Activated CD4-positive, alpha-beta T cell treated with anti-CD3 and anti-CD28 coated beads, Interleukin-10, Interleukin-2, amounts not matched to agents 100 ng/mL and 50 ng/mL, durations not matched to agents 16 hours and 8 hours (primary cell): ENCODE data around the gene C9.
"Not testable (repeated sequence)": the region's sequence is repeated elsewhere in the genome, so short reads cannot be mapped to it uniquely, and the experiment has no call there.

ENCODE experiments used
- DNase-seq: peaks from one replicate; pipeline ENCODE4 v3.0.0-alpha.2; 2020

C9 gene

DNA sequence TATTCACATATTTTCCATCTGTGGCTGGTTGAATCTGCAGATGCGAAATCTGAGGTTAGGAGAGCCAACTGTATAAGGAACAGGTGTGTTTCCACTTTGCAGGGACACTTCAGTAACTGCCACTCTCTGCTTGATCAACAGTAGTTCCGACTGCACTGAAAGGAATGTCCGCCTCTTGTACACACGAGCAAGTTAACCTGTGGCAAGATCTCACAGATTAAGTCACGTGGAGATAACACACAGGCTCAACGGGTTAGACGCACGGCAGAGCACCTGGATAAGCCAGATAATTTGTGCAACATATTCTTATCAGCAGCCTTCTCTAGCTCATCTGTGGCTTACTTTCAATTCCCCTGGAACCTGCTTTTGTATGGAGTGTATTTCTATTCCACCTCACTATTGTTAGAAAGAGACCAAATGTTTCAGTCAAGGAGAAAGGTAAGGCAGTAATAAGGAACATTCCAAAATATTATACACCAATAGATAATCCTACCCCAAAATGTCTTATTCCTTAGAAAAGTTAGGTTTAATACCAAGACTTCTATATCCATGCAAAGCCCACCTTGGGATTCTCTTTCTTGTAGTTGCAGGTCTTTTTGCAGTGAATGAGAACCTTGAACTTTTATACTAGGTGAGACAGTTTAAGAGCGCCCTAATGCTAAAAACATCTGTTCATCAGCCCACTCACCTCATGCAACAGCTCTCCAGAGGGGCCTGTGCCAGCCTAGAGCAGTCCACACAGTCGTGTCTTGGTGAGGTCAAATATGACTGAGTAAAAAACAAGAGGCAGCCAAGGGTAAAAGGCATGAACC is 6.5 kb upstream of the C9 start:
- no peak for DNase-seq

DNA sequence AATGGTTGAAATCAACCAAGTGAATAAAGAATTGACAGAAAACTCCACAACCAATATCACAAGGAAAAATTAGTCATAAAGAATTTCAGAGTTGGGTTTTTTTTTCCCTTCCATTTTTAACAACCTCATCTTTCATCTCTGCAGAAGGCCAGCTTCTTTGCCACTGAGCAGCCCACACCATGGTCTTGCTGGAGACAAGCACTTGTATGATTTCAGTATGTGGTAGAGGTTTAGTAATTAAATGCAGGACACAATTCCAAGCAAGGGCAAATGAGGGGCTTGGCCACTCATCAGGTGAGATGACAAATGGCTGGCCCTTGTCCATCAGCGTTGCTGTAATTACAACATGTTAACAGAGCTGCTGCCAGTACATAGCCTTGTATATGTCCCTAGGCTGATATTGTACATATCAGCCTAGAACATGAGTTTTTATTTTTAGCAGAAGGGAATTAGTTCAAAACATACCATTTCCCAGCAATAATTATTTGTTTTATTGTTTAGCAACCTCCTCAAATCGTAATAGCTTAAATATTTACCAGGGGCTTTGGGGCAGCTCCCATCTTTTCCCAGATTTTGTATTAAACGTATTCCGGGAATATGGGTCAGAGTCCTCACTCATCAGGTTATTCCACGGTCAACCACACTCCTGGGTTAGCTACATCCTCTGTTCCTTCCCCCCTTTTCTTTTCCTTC is 5.0 kb upstream of the C9 start:
- DNase-seq, result no peak

GRCh38 chr5:39368116-39368515 is 3.8 kb upstream of the C9 start:
- DNase-seq, result no peak

GRCh38 chr5:39367711-39368110 is 3.4 kb upstream of the C9 start:
- no peak for DNase-seq

DNA sequence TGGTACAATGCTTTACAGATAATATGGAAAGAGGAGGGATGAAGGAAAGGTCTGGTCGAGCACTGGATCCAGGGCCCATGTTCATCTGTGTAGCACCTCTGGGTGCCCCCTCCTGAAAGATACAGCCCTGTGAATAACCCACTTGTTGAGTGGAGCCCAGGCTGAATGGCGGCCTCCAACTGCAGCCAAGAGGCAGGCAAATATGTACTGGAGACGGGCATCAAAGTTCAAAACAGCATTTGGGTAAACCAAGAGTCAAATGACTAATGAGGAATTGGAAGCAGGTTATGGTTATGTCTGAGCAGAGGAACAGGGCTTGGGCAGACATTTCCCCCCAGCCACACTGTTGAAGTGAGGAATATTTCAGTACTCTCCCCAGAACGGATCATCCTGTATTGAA is 1.1 kb downstream of the C9 start:
- no peak for DNase-seq

- no peak for DNase-seq
Measured at GRCh38 chr5:39362646-39363045, 1.6 kb downstream of the C9 start.

GRCh38 chr5:39361306-39361705 is 3.0 kb downstream of the C9 start:
- no peak for DNase-seq

GRCh38 chr5:39360471-39361111 is 3.7 kb downstream of the C9 start:
- peak; percentile 58 for DNase-seq

DNA sequence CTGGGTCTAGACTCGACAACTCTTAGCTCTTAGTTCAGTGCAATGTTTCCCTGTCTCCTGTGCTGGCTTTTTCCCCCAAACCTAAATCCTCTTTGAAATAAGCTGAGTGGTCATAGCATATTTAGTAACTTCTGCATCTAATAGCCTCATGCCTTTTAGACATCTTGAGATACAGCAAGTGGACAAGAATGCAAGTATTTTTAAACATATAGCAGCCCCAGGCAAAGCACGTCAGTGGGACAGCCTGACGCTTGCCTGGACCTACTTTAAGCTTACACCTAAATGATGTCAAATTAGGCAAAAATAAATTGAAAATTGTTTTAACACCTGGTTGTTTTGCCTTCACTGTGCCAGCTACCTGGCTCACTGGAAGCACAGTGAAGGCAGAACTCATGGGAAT is 8.0 kb downstream of the C9 start:
- DNase-seq, result no peak

- no peak for DNase-seq
Measured at GRCh38 chr5:39355324-39355723, 9.0 kb downstream of the C9 start.

DNA sequence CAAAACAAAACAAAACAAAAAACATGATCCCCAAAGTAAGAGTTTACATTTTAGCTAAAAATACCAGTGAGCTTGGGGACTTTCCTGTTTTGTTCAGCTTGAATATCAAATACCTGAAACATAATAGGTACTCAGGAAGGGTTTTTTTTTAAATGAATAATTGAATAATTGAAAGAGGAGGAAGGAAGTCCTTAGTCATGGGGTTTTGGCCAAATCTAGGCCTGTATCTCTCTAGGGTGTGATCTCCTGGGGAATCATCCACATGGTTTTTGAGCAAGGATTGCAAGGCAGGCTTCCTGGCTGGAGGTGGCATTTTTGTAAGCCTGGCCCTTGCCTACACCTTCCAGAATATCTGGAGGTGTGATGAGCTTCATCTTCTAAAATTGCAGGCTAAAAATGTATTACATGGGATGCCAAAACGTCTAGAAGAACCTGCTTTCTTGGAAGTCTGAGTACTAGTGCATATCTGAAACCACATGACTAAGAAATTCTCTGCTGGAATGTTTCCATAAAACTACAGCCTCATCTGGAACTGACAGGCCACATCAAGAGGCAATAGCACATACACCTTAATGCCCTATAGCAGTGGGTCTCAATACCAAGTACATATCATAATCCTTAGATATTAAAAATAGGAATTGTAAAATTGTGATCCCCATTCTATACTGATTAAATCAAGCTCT is 10.4 kb downstream of the C9 start:
- DNase-seq, result no peak

- DNase-seq, result no peak
Measured at GRCh38 chr5:39352951-39353350, 11.3 kb downstream of the C9 start.

GRCh38 chr5:39352170-39352569 is 12.1 kb downstream of the C9 start:
- no peak for DNase-seq

DNA sequence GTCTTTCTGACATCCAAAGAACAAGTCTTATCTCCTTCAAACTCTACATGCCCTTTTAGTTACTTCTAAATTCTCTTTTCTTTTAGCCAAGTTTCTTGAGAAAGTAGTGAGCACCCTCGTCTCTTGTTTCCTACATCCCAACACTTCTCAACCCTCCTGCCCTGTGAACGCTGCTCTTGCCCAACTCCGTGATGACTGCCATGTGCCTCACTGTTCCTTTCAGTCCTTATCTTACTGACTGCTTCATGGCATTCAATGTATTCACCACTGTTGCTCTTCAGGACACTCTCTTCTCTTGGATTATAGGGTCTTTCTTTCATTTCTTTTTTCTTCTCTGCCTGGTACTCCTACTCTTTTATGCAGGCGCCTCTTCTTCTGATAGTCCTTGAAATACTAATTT is 14.8 kb downstream of the C9 start:
- no peak for DNase-seq

GRCh38 chr5:39342460-39342859 is 21.8 kb downstream of the C9 start:
- no peak for DNase-seq

DNA sequence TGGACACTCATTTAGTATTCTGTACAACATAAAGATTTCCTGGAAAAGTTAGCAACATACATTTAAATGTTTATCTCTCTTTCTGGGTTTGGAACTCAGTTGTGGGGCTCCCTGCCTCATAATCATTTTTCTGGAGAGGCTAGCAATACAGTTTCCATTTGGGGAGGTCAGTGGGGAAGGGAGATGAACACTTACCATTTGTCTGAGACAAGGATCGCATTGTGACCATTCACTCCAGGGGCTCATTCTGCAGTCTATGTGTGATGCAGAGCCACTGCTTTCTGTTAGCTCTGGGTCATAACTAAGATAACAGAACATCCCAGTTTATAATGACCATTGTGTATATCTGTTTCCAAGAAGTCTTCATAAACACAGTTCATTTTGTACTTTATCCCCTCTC is 22.4 kb downstream of the C9 start:
- no peak for DNase-seq

- no peak for DNase-seq
Measured at GRCh38 chr5:39340506-39340905, 23.8 kb downstream of the C9 start.

DNA sequence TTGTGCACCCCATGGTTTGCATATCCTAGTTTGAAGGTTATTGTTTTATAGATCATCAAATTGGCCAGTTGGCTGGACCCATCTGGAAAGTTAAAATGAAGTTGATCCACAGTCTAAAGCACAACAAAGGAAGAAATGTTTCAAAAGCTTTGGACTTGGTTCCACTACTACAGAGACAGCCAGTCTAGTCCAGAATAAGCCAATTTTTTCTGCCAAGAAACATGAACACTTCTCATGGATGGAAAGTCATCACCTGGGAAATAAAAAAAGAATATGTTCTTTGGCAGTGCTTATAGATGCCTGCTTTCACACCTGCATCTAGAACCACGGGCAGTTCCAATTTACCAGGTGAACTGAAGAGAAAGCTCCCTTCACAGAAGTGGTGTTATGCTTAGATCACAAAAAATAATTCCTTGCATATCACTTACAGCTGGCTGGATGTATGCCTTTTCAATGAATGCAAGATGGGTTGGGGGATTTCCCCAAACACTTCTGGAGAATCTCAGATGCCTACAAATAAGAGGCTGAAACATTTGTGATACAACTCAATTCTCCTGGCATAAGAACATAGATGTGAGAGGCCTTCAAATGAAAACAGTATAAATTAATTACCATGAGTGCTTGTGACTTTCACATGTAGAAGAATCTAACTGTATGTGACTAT is 26.9 kb downstream of the C9 start:
- no peak for DNase-seq

- DNase-seq, result not testable (repeated sequence)
Measured at GRCh38 chr5:39334296-39334695, 30.0 kb downstream of the C9 start.

DNA sequence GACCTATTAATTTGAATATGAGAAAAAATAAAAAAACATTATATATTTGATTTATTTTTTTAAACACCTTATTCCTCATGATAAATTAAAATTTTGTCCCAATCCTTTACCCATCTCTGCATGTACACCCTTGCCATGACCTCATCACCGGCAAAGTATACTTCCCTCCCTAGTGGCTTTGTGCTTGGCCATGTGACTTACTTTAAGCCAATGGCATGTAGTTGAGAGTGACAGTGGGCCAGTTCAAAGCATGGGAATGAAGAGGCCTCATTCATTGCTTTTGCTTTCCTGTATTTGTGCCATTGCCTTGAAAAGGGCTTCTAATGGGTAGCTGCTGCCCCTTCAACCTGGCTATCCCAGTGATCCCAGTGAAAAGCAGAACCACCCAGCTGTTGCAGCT is 31.2 kb downstream of the C9 start:
- no peak for DNase-seq

DNA sequence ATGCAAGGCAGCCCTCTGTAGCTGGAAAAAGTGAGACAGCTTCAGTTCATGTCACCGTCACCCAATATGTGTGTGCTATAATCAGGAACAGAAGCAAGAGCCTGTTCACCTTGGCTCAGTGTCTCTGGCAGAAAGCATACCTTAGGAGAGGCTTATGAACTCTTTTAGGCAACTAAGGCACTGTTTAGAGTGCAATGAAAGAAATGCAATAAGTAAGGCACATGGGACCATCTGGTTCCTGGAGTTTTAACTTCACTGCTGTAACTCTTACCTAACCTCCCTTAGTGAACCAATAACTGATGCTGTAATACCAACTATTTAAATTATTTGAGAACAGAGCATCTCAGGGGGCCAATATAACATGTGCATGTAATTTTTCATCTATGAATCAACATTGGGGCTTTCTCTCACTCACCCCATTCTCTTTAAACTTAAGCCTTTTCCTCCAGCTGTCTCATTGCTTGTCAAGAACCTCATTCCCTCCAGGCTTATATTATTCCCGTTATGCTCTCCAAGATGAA is 32.4 kb downstream of the C9 start:
- DNase-seq, result no peak

GRCh38 chr5:39328731-39329130 is 35.6 kb downstream of the C9 start:
- no peak for DNase-seq

- no peak for DNase-seq
Measured at GRCh38 chr5:39323542-39323941, 40.8 kb downstream of the C9 start.
